HCT116 (cell line): ENCODE results near the gene SPON1. TPM values are rescaled to one million over a fixed set of nuclear protein-coding genes. Genes with fewer than 3 reads are reported as not detected.

ENCODE experiments used
- ATAC-seq: fragments of 200-7000 bp; cut with Tn5 transposase; 2 replicates; pipeline ENCODE4 v1.9.1; 2020; ENCODE audit warnings: mild to moderate bottlenecking, moderate library complexity
- BruUV-seq: library from RNA; stranded (reverse); fragments of 400-500 nt; replicated peaks from 2 replicates; lab custom pipeline; 2021; lab: Mats Ljungman, UMichigan
- CTCF ChIA-PET: fragments of 300-600 bp; sonication (Branson Sonifier 250); formaldehyde crosslinking; loops from one replicate; lab custom pipeline; 2021; ENCODE audit warnings: antibody characterized with exemption; lab: Charles Lee
- POLR2A ChIA-PET: fragments of 300-600, 350-600 bp; sonication (Branson Sonifier 250); formaldehyde crosslinking; loops from one replicate; lab custom pipeline; 2021; ENCODE audit warnings: antibody characterized with exemption; lab: Charles Lee
- RAD21 ChIA-PET, 2 experiments: fragments of 300-600 bp; sonication (Branson Sonifier 250); formaldehyde crosslinking; loops; one replicate each; lab custom pipeline; 2023; ENCODE audit warnings: low total read pairs in 2 of 2; ENCODE audit not compliant: uncharacterized antibody in 2 of 2, unreplicated experiment in 2 of 2, low non-redundant PET in 1 of 2; lab: Charles Lee
- DNase-seq: peaks from one replicate; pipeline ENCODE4 v3.0.0-alpha.2; 2010; ENCODE audit warnings: low read depth, low spot score
- H2AFZ ChIP-seq: fragments of 200-600 bp; shearing (Covaris generic), sonication (generic); 2 replicates; pipeline ENCODE4 v1.6.1; 2017; ENCODE audit warnings: low read depth, mixed run types, mixed read lengths, antibody characterized with exemption, low read length; ENCODE audit not compliant: poor library complexity, severe bottlenecking
- H3K27ac ChIP-seq: 2 replicates; pipeline ENCODE4 v1.5.1; 2012; ENCODE audit warnings: low read depth, low read length
- H3K27me3 ChIP-seq: fragments of 200-600 bp; sonication (generic); 2 replicates; pipeline ENCODE4 v1.6.1; 2016; ENCODE audit warnings: mixed run types, low read length, mixed read lengths; ENCODE audit not compliant: insufficient read depth
- H3K36me3 ChIP-seq, 2 experiments: fragments of 200-500 bp in 1 of 2; fragments of 200-600 bp in 1 of 2; sonication (Bioruptor generic) in 1 of 2; sonication (generic) in 1 of 2; 2 replicates each; pipeline versions ENCODE4 v1.5.1 to v1.6.1; 2014 to 2016; ENCODE audit warnings: low read length in 2 of 2, inconsistent platforms in 1 of 2, mixed read lengths in 1 of 2, mixed run types in 1 of 2; ENCODE audit not compliant: insufficient read depth in 2 of 2, control insufficient read depth in 1 of 2
- H3K4me1 ChIP-seq, 2 experiments: fragments of 200-600 bp in 1 of 2; sonication (generic) in 1 of 2; 2 replicates each; pipeline versions ENCODE4 v1.5.1 to v1.6.1; 2012 to 2017; ENCODE audit warnings: low read length in 2 of 2, inconsistent platforms in 1 of 2, mild to moderate bottlenecking in 1 of 2, mixed read lengths in 1 of 2, mixed run types in 1 of 2, moderate library complexity in 1 of 2; ENCODE audit not compliant: insufficient read depth in 2 of 2, control insufficient read depth in 1 of 2
- H3K4me2 ChIP-seq: fragments of 200-600 bp; sonication (generic); 2 replicates; pipeline ENCODE4 v1.6.1; 2017; ENCODE audit warnings: mixed run types, low read length, mixed read lengths
- H3K4me3 ChIP-seq, 2 experiments: fragments of 200-600 bp in 1 of 2; sonication (generic) in 1 of 2; replicated peaks in 1 of 2; 2 replicates each; pipeline ENCODE4 v1.5.1; 2011 to 2016; ENCODE audit warnings: low read length in 2 of 2, control low read depth in 1 of 2, low read depth in 1 of 2, mild to moderate bottlenecking in 1 of 2, mixed read lengths in 1 of 2, mixed run types in 1 of 2
- H3K79me2 ChIP-seq: fragments of 200-600 bp; sonication (generic); 2 replicates; pipeline ENCODE4 v1.6.1; 2017; ENCODE audit warnings: mild to moderate bottlenecking, mixed run types, low read length, moderate library complexity, mixed read lengths; ENCODE audit not compliant: insufficient read depth
- H3K9ac ChIP-seq: fragments of 200-600 bp; sonication (generic); 2 replicates; pipeline ENCODE4 v1.6.1; 2016; ENCODE audit warnings: low read length, mixed read lengths
- H3K9me2 ChIP-seq: fragments of 200-600 bp; sonication (generic), shearing (Covaris generic); 2 replicates; pipeline ENCODE4 v1.6.1; 2017; ENCODE audit warnings: mixed run types, mild to moderate bottlenecking, moderate library complexity; ENCODE audit not compliant: insufficient read depth
- H3K9me3 ChIP-seq, 2 experiments: fragments of 200-500 bp in 1 of 2; fragments of 200-600 bp in 1 of 2; sonication (Bioruptor generic) in 1 of 2; sonication (generic) in 1 of 2; 2 replicates each; pipeline ENCODE4 v1.6.1; 2014 to 2017; ENCODE audit warnings: low read length in 2 of 2, mixed read lengths in 2 of 2, inconsistent platforms in 1 of 2, low read depth in 1 of 2, mild to moderate bottlenecking in 1 of 2, mixed run types in 1 of 2, moderate library complexity in 1 of 2; ENCODE audit not compliant: control insufficient read depth in 1 of 2, insufficient read depth in 1 of 2
- H4K20me1 ChIP-seq: fragments of 200-600 bp; sonication (generic), shearing (Covaris generic); 2 replicates; pipeline ENCODE4 v1.6.1; 2017; ENCODE audit warnings: mixed run types, mild to moderate bottlenecking, moderate library complexity; ENCODE audit not compliant: insufficient read depth
- CEBPB ChIP-seq: IDR thresholded peaks from 2 replicates; pipeline ENCODE4 v1.6.1; 2012; ENCODE audit warnings: low read depth
- EGR1 ChIP-seq: IDR thresholded peaks from 2 replicates; pipeline ENCODE4 v1.6.1; 2012; ENCODE audit warnings: low read depth
- ELF1 ChIP-seq: IDR thresholded peaks from 2 replicates; pipeline ENCODE4 v1.6.1; 2012; ENCODE audit warnings: low read depth, borderline replicate concordance
- FOSL1 ChIP-seq: IDR thresholded peaks from 2 replicates; pipeline ENCODE4 v1.6.1; 2012; ENCODE audit warnings: low read depth
- POLR2A ChIP-seq: IDR thresholded peaks from 2 replicates; pipeline ENCODE4 v1.7.0; 2011; ENCODE audit warnings: borderline replicate concordance; ENCODE audit not compliant: insufficient read depth, insufficient read length; ENCODE audit errors: extremely low read depth
- POLR2AphosphoS5 ChIP-seq: IDR thresholded peaks from 2 replicates; pipeline ENCODE4 v1.6.1; 2011; ENCODE audit warnings: mild to moderate bottlenecking, low read depth, low read length, moderate library complexity
- RAD21 ChIP-seq: IDR thresholded peaks from 2 replicates; pipeline ENCODE4 v1.6.1; 2012; ENCODE audit warnings: low read depth, mild to moderate bottlenecking
- SP1 ChIP-seq: IDR thresholded peaks from 2 replicates; pipeline ENCODE4 v1.6.1; 2012; ENCODE audit warnings: low read depth
- TCF7L2 ChIP-seq: IDR thresholded peaks from 2 replicates; pipeline ENCODE4 v1.7.0; 2011; ENCODE audit warnings: borderline replicate concordance, inconsistent platforms; ENCODE audit not compliant: insufficient read depth, insufficient read length; ENCODE audit errors: extremely low read depth
- YY1 ChIP-seq: IDR thresholded peaks from 2 replicates; pipeline ENCODE4 v1.6.1; 2011; ENCODE audit warnings: low read length, low read depth, moderate library complexity, mild to moderate bottlenecking; ENCODE audit not compliant: insufficient replicate concordance; ENCODE audit errors: extremely low read depth
- intact Hi-C: fragments of 100-400 bp; cut with micrococcal nuclease; formaldehyde crosslinking; loops from 2 replicates; pipeline ENCODE4 v1.10.0; 2022
- total RNA-seq: library from RNA; stranded (reverse); gene quantifications from one replicate; pipeline ENCODE4 v1.2.1, GENCODE V29; 2021; ENCODE audit not compliant: unreplicated experiment
- TF ChIP-seq, protein P1 (sequence below), 3 experiments: fragments of 200-600 bp in 1 of 3; sonication (generic) in 1 of 3; IDR thresholded peaks in 2 of 3; conservative IDR thresholded peaks in 1 of 3; 2 replicates each; pipeline ENCODE4 v1.5.1; 2012 to 2017; ENCODE audit warnings: low read depth in 2 of 3, low read length in 2 of 3, antibody characterized with exemption in 1 of 3, borderline replicate concordance in 1 of 3, control low read depth in 1 of 3, mild to moderate bottlenecking in 1 of 3, mixed read lengths in 1 of 3, mixed run types in 1 of 3, moderate library complexity in 1 of 3; ENCODE audit not compliant: insufficient read depth in 1 of 3
- TF ChIP-seq, protein P2 (sequence below): IDR thresholded peaks from 2 replicates; pipeline ENCODE4 v1.6.1; 2012
- TF ChIP-seq, protein P3 (sequence below): IDR thresholded peaks from 2 replicates; pipeline ENCODE4 v1.6.1; 2012
- TF ChIP-seq, protein P4 (sequence below): IDR thresholded peaks from 2 replicates; pipeline ENCODE4 v1.6.1; 2012; ENCODE audit warnings: low read depth

The SPON1 gene
- total RNA-seq, 1 experiment from 2014 or later = 0.17 TPM

DNA sequence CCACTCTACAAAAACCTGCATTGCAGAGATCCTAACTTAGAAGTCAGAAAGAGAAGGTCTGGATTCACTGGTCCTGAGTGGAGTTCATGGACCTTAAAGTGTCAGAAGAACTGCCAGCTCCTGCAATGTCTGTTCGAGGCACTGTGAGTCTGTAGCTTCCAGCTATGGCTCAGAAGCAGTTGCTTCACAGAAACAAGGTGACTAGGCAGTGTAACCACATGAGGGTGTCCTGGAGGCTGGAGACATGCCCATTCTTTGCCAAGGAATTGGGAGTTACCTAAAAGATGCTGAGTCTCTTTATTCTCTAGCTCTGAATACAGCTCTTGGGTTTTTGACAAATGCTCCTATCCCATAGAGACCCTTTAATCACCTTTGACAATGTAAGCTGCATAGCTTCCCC is 130.5 kb downstream of the SPON1 start:
- H3K4me2 ChIP-seq = no peak overlapping the region
- BruUV-seq = no TSS peak
- H3K4me3 ChIP-seq = no peak overlapping the region
- RAD21 ChIA-PET = no interaction called here
- no peaks in the 10 kb centered on the region for H3K79me2 ChIP-seq
- POLR2A ChIA-PET = no interaction called here
- TF ChIP-seq SP1 = no peak
- TF ChIP-seq POLR2A = no peak
- peaks cover 23% of the 10 kb centered on the region for H3K27me3 ChIP-seq
- ATAC-seq (no peak), DNase-seq (no peak)
- no peaks in the 10 kb centered on the region for H4K20me1 ChIP-seq
- CTCF ChIA-PET = no interaction called here
- H3K9ac ChIP-seq = no peak overlapping the region
- no peaks in the 10 kb centered on the region for H3K4me1 ChIP-seq
- no peak overlapping the region for H2AFZ ChIP-seq
- H3K9me3 ChIP-seq = no peaks in the 10 kb centered on the region
- H3K27ac ChIP-seq = no peak overlapping the region
- H3K36me3 ChIP-seq = no peaks in the 10 kb centered on the region
- H3K9me2 ChIP-seq = no peaks in the 10 kb centered on the region
- intact Hi-C loops = no loop called here

DNA sequence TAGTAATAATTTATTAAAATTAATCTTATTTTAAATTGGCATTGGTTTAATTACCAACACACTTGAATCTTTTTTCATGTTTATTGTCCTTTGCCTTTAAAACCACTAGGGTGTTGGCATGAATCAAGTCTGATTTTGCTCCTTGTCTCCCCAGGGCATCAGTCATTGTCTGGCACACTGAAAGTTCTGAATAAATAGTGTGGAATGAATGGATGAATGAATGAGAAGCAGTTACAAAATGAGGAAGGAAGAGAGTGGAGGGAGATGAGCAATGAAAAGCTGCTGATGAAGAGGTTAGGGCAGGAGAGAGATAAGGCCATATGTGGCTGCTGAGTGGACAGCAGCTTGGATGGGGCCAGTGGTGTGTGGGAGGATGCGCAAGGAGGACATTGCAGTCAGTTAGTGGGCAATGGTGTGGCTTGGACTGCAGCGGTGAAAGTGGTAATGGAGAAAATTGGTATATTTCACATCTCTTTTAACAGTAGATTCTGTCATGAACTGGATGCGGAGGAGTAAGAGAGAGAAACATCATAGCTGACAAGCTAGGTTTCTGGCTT is 132.0 kb downstream of the SPON1 start:
- H3K4me2 ChIP-seq = no peak overlapping the region
- POLR2A ChIA-PET = no interaction called here
- DNase-seq = no peak

More for the DNA sequence above, 132.0 kb downstream of the SPON1 start:
- H2AFZ ChIP-seq = no peak overlapping the region
- no peak overlapping the region for H3K4me3 ChIP-seq
- H3K9me2 ChIP-seq = no peaks in the 10 kb centered on the region
- H3K27ac ChIP-seq = no peak overlapping the region
- no peak overlapping the region for H3K9ac ChIP-seq
- H3K4me1 ChIP-seq = no peaks in the 10 kb centered on the region
- peaks cover 13% of the 10 kb centered on the region; the same call in 1 of the 2 replicates for H3K27me3 ChIP-seq
- no TSS peak for BruUV-seq
- ChIA-PET CTCF (no interaction called here), RAD21 (no interaction called here)
- no peak for ATAC-seq
- H4K20me1 ChIP-seq = no peaks in the 10 kb centered on the region
- intact Hi-C loops = no loop called here
- no peak for TF ChIP-seq EGR1
- TF ChIP-seq, protein P1, sequence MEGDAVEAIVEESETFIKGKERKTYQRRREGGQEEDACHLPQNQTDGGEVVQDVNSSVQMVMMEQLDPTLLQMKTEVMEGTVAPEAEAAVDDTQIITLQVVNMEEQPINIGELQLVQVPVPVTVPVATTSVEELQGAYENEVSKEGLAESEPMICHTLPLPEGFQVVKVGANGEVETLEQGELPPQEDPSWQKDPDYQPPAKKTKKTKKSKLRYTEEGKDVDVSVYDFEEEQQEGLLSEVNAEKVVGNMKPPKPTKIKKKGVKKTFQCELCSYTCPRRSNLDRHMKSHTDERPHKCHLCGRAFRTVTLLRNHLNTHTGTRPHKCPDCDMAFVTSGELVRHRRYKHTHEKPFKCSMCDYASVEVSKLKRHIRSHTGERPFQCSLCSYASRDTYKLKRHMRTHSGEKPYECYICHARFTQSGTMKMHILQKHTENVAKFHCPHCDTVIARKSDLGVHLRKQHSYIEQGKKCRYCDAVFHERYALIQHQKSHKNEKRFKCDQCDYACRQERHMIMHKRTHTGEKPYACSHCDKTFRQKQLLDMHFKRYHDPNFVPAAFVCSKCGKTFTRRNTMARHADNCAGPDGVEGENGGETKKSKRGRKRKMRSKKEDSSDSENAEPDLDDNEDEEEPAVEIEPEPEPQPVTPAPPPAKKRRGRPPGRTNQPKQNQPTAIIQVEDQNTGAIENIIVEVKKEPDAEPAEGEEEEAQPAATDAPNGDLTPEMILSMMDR (IDR thresholded peaks at IDR 0.05 in 2 of 3, conservative IDR thresholded peaks at IDR 0.05 in 1 of 3; ENCODE audit: borderline replicate concordance in 1 of 3, insufficient read depth in 1 of 3, low read depth in 2 of 3, low read length in 2 of 3) = no peak
- no peak for TF ChIP-seq POLR2AphosphoS5
- TF ChIP-seq FOSL1 = no peak
- TF ChIP-seq CEBPB = no peak
- TF ChIP-seq TCF7L2 = no peak
- TF ChIP-seq, protein P2, sequence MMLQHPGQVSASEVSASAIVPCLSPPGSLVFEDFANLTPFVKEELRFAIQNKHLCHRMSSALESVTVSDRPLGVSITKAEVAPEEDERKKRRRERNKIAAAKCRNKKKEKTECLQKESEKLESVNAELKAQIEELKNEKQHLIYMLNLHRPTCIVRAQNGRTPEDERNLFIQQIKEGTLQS = no peak
- TF ChIP-seq POLR2A = no peak
- TF ChIP-seq RAD21 = no peak
- no peak for TF ChIP-seq YY1
- no peak for TF ChIP-seq ELF1
- TF ChIP-seq, protein P3, sequence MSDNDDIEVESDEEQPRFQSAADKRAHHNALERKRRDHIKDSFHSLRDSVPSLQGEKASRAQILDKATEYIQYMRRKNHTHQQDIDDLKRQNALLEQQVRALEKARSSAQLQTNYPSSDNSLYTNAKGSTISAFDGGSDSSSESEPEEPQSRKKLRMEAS = no peak
- TF ChIP-seq, protein P4, sequence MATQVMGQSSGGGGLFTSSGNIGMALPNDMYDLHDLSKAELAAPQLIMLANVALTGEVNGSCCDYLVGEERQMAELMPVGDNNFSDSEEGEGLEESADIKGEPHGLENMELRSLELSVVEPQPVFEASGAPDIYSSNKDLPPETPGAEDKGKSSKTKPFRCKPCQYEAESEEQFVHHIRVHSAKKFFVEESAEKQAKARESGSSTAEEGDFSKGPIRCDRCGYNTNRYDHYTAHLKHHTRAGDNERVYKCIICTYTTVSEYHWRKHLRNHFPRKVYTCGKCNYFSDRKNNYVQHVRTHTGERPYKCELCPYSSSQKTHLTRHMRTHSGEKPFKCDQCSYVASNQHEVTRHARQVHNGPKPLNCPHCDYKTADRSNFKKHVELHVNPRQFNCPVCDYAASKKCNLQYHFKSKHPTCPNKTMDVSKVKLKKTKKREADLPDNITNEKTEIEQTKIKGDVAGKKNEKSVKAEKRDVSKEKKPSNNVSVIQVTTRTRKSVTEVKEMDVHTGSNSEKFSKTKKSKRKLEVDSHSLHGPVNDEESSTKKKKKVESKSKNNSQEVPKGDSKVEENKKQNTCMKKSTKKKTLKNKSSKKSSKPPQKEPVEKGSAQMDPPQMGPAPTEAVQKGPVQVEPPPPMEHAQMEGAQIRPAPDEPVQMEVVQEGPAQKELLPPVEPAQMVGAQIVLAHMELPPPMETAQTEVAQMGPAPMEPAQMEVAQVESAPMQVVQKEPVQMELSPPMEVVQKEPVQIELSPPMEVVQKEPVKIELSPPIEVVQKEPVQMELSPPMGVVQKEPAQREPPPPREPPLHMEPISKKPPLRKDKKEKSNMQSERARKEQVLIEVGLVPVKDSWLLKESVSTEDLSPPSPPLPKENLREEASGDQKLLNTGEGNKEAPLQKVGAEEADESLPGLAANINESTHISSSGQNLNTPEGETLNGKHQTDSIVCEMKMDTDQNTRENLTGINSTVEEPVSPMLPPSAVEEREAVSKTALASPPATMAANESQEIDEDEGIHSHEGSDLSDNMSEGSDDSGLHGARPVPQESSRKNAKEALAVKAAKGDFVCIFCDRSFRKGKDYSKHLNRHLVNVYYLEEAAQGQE = no peak
- H3K9me3 ChIP-seq = no peaks in the 10 kb centered on the region
- H3K79me2 ChIP-seq = no peaks in the 10 kb centered on the region
- H3K36me3 ChIP-seq = no peaks in the 10 kb centered on the region
